ENCODE data around the gene GRM7. TPM values are rescaled to one million over a fixed set of nuclear protein-coding genes. Genes with fewer than 3 reads are reported as not detected.

GRM7 gene
- total and polyA plus RNA-seq, 2 experiments from 2014 or later = 0.62 to 1.7 TPM

GRCh38 chr3:7787871-7788828 lies 927.2 kb downstream of the GRM7 start:
- TF ChIP-seq CTCF (IDR thresholded peaks at IDR 0.05; ENCODE audit: low read depth, low read length) = no peak
- no peak overlapping the region for H3K4me3 ChIP-seq
- no peaks in the 10 kb centered on the region for H3K27me3 ChIP-seq
- DNase-seq (ENCODE audit: low read depth in 1 of 2, low spot score in 1 of 2) = peak; percentile 6 to 9
- no peaks in the 10 kb centered on the region for H3K9me3 ChIP-seq (ENCODE audit: low read depth)
- H3K4me1 ChIP-seq (ENCODE audit: low read depth) = no peaks in the 10 kb centered on the region
- H3K36me3 ChIP-seq = no peaks in the 10 kb centered on the region
- H3K27ac ChIP-seq = no peak overlapping the region

- TF ChIP-seq CTCF (IDR thresholded peaks at IDR 0.05; ENCODE audit: low read depth, low read length) = no peak
- Histone ChIP-seq H3K27ac (no peak overlapping the region), H3K4me1 (ENCODE audit: low read depth) (no peaks in the 10 kb centered on the region), H3K27me3 (no peaks in the 10 kb centered on the region), H3K9me3 (ENCODE audit: low read depth) (no peaks in the 10 kb centered on the region), H3K4me3 (no peak overlapping the region), H3K36me3 (no peaks in the 10 kb centered on the region)
- no peak for DNase-seq (ENCODE audit: low read depth in 1 of 2, low spot score in 1 of 2)
Observed at GRCh38 chr3:7788881-7789280, 928.0 kb downstream of the GRM7 start.

GRCh38 chr3:7789324-7789723 lies 928.4 kb downstream of the GRM7 start:
- TF ChIP-seq CTCF (IDR thresholded peaks at IDR 0.05; ENCODE audit: low read depth, low read length) = no peak
- no peaks in the 10 kb centered on the region for H3K36me3 ChIP-seq
- no peak overlapping the region for H3K4me3 ChIP-seq
- no peaks in the 10 kb centered on the region for H3K9me3 ChIP-seq (ENCODE audit: low read depth)
- no peaks in the 10 kb centered on the region for H3K27me3 ChIP-seq
- H3K27ac ChIP-seq = no peak overlapping the region
- no peaks in the 10 kb centered on the region for H3K4me1 ChIP-seq (ENCODE audit: low read depth)
- DNase-seq (ENCODE audit: low read depth in 1 of 2, low spot score in 1 of 2) = no peak

GRCh38 chr3:7790141-7790540 lies 929.2 kb downstream of the GRM7 start:
- no peak overlapping the region for H3K4me3 ChIP-seq
- TF ChIP-seq CTCF (IDR thresholded peaks at IDR 0.05; ENCODE audit: low read depth, low read length) = no peak
- H3K4me1 ChIP-seq (ENCODE audit: low read depth) = no peaks in the 10 kb centered on the region
- no peak overlapping the region for H3K27ac ChIP-seq
- H3K9me3 ChIP-seq (ENCODE audit: low read depth) = no peaks in the 10 kb centered on the region
- no peak for DNase-seq (ENCODE audit: low read depth in 1 of 2, low spot score in 1 of 2)
- H3K36me3 ChIP-seq = no peaks in the 10 kb centered on the region
- H3K27me3 ChIP-seq = no peaks in the 10 kb centered on the region
